Activated T-cell treated with anti-CD3 and anti-CD28 coated beads, Interleukin-2, amount 50 U/mL, for 48 hours (primary cell): ENCODE results near the gene OCA2.
"Not testable (repeated sequence)": the region's sequence is repeated elsewhere in the genome, so short reads cannot be mapped to it uniquely, and the experiment has no call there.

Experiments used
- DNase-seq, 2 experiments: peaks; one replicate each; pipeline ENCODE4 v3.0.0-alpha.2; 2020

Gene OCA2

GRCh38 chr15:27762471-27762870 lies 336.6 kb downstream of the OCA2 start:
- no peak for DNase-seq

GRCh38 chr15:27757052-27757451 lies 342.1 kb downstream of the OCA2 start:
- no peak for DNase-seq

GRCh38 chr15:27752691-27753090 lies 346.4 kb downstream of the OCA2 start:
- no peak for DNase-seq

GRCh38 chr15:27747997-27748396 lies 351.1 kb downstream of the OCA2 start:
- no peak for DNase-seq

GRCh38 chr15:27746401-27746955 lies 352.6 kb downstream of the OCA2 start:
- DNase-seq, result no peak

GRCh38 chr15:27744641-27745040 lies 354.5 kb downstream of the OCA2 start:
- no peak for DNase-seq

GRCh38 chr15:27743638-27744037 lies 355.5 kb downstream of the OCA2 start:
- no peak for DNase-seq

- no peak for DNase-seq
Observed at GRCh38 chr15:27742751-27743477, 356.2 kb downstream of the OCA2 start.

- DNase-seq, result no peak
Observed at GRCh38 chr15:27741226-27741860, 357.8 kb downstream of the OCA2 start.

GRCh38 chr15:27734785-27735495 lies 364.2 kb downstream of the OCA2 start:
- no peak for DNase-seq

- no peak for DNase-seq
Observed at GRCh38 chr15:27731776-27732175, 367.3 kb downstream of the OCA2 start.

GRCh38 chr15:27730868-27731267 lies 368.2 kb downstream of the OCA2 start:
- DNase-seq, result no peak

GRCh38 chr15:27725731-27726130 lies 373.4 kb downstream of the OCA2 start:
- no peak for DNase-seq

- no peak for DNase-seq
Observed at GRCh38 chr15:27723821-27724220, 375.3 kb downstream of the OCA2 start.

- DNase-seq, result no peak
Observed at GRCh38 chr15:27722102-27722501, 377.0 kb downstream of the OCA2 start.

- DNase-seq, result no peak
Observed at GRCh38 chr15:27714675-27715074, 384.4 kb downstream of the OCA2 start.

GRCh38 chr15:27713850-27714249 lies 385.3 kb downstream of the OCA2 start:
- DNase-seq, result not testable (repeated sequence)

GRCh38 chr15:27707257-27707656 lies 391.9 kb downstream of the OCA2 start:
- no peak for DNase-seq

GRCh38 chr15:27706300-27706699 lies 392.8 kb downstream of the OCA2 start:
- DNase-seq, result no peak

GRCh38 chr15:27705056-27705455 lies 394.1 kb downstream of the OCA2 start:
- no peak for DNase-seq
